GM19328 (cell line): ENCODE data around the gene ARFGEF3.

Source experiments
- ATAC-seq: cut with Tn5 transposase; IDR thresholded peaks from one replicate; pipeline ENCODE4 v1.9.1; 2021; ENCODE audit warnings: mild to moderate bottlenecking, moderate library complexity; ENCODE audit not compliant: unreplicated experiment

Gene ARFGEF3

DNA sequence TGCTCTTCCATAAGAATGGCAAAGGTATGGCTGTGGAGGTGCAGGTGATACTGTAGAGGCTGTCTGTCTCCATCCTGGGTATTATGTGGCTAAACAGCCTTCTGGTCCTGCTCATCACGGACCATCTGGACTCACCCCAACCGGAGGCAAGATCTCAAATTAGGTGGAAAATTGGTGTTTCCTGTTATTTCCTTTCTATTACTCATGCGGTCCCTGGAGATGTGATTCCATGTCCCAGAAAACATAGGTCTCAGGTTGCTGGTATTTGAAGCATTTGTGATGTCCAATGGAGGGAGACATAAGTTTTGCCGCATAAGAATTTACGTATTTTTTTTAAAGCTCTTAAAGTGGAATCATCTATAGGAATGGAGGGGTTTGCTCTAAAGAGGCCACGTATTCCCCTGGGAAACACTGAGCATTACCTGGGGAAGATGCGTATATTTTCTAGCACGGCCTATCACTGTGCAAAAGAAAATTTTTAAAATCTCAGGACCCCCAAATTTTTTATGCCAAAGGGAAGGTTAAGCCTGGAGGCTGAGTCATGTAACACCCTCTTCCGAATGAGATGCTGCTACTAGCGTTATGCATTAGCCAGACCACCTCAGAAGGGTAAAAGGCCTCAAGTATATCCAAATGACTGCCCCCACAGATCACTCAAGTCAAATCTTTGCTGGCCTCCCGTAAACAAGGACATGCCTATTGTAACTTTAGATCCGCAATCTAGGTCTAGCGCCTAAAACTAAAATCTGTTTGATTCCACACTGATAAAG lies 78.9 kb downstream of the ARFGEF3 start:
- no peak for ATAC-seq

DNA sequence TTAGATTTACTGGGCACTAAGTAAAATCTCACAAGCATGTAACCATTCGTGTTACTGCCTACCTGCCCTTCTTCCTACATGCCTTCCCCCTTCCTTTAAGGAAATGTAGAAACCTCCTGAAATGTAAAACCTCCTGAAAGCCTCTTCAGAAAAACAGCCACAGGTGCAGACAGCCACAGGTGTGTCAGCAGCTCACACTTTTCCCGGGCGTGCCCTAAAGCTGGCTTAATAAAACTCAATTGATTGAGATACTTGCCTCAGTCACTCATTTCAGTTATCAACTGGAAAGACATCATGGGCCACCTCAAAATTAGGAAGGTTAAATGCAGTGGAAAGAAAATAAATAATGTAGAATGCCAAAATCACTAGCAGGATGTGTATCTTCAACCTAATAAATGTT lies 79.6 kb downstream of the ARFGEF3 start:
- no peak for ATAC-seq

DNA sequence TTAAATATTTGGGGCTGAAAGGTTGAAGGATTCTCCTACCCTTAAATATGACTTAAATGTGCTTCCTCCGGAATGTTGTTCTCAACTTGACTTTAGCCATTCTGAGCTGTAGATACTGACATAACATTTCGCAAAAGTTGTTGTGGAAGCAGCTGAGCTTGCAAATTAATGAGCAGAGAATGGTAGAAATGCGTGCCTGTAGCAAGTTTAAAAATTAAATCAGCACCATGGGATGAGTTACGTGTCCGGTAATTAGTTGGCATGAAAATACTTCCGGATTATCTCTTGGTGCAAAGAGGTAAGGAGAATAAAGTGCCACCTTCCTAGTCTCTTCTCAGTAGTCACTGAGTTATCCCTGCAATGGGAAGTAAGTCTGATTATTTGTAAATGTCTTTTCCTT lies 80.2 kb downstream of the ARFGEF3 start:
- ATAC-seq, result no peak

DNA sequence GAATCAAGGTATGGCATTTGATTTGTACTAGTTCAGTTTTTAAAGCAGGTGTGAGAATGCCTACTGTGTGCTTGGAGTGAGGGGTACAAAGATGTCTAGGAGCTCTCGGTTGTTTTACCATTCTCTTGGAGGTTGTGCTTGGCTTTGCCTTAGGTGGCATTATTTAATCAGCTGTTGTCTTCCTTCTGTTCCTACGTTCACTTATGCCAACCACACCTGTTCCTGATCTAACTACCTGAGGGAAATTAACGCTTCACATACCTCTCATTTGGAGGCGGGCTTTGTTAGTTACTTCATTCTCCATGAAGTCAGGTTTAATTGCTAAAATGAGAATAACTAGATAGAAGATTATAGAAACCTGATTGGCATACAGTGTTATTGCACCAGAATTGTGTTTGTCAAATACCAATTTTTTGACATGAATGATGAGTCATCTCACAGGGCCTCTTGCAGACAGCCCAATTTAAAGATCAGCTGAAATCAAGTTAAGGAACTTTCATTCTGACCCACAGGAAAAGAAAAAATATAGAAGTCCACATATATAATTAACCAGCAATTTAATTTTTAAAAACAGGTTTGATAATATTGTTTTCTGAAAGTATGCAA lies 81.4 kb downstream of the ARFGEF3 start:
- no peak for ATAC-seq

DNA sequence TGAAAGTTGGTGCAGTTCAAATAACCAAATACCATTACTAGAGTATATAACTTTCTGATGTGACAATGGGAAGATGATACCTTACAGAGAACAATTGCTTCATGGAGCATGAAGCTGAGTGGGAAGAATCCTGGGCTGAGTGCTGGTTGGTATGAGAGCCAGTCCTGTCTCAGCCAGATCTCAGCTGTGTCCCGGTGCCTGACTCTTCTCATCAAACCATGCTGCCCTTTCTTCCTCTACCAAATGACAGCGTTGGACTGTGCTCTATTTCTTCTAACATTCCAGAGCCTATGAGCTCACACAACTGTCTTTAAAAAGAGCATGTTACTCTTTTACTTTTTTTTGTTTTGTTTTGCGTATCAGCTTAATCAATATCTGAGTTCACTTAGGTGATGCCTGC lies 84.0 kb downstream of the ARFGEF3 start:
- no peak for ATAC-seq

DNA sequence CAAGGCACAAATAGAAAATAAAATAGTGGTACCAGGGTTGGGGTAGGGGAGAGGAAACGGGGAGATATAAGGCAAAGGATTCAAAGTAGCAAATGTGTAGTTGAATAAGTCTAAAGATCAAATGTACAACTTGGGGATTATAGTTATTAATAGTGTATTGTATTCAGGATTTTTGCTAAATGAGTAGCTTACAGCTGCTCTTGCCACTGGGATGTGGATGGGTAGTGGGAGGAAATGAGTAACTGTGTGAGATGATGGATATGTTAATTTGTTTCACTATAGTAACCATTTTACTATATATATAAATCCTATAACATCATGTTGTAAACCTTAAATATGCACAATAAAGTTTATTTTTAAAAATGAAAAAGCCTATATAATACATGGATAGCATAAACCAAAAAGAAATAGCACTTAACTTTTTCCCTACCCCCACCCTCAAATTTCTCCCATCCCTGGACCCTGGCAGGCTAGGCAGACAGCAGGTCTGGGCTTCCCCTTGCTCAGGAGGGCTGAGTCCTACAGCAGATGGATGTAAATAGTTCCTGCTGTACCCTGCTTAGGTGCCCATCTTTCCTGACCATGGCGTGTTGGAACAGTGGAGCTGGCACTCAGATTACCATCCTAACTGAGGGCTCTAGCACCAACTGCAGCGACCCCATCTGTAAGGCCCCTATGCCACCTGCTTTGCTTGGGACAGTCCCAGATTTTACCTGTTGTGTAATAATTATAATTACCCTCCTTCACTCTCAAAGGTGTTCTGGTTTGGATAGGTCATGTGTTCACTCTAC lies 85.1 kb downstream of the ARFGEF3 start:
- no peak for ATAC-seq

DNA sequence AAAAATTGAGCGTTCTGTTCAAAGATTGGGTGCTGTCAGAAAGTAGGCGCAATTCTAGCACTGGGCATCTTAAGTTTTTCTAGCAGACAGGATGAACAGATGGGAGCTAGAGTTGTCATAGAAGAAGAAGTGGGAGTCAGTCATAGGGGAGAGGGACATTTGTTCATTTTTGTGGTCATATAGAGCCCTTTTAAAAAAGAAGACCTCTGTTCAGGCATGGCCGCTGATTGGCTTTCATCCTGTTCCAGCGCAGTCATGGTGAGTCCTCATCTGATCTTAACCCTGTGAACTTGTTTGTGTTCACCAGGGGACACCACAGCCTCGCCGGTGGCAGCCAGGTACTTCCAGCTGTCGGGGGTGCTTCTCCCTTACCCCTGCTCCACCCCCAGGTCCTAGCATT lies 86.3 kb downstream of the ARFGEF3 start:
- no peak for ATAC-seq

DNA sequence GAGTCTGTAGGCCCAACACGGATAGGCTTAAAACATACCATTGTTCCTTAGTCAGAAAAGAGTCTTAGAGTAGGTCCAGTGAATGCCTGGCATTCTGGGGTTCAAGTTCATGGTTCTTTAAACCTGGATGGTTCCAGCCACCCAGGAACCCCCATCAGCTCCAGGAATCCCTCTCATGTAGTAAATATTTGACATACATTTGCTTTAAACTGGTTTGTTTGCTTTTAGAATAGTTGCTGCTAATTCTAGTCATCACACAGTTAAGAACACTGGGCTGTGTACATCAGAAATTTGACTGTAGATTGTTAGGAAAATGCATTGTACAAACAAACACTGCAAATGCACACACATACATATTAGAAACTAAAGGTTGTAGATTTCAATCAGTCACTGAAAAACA lies 87.1 kb downstream of the ARFGEF3 start:
- no peak for ATAC-seq

DNA sequence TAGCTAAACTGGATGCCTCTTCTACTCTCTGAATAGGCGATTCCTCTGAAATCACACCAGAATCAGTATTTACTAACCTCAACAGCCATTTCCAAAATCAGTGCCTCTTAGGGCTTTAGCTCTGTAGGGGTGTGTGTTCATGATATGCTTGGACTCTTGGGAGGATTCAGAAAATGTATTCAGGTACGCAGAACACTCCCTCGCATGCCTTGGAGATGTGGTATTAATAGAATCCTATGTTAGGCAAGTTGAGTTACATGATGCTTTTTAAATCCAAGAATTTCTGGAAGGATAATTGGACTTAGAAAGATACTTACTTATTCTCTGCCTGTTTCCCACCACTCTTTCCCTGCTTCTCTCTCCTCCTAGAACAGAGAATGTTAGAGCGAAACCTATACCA lies 88.3 kb downstream of the ARFGEF3 start:
- no peak for ATAC-seq

DNA sequence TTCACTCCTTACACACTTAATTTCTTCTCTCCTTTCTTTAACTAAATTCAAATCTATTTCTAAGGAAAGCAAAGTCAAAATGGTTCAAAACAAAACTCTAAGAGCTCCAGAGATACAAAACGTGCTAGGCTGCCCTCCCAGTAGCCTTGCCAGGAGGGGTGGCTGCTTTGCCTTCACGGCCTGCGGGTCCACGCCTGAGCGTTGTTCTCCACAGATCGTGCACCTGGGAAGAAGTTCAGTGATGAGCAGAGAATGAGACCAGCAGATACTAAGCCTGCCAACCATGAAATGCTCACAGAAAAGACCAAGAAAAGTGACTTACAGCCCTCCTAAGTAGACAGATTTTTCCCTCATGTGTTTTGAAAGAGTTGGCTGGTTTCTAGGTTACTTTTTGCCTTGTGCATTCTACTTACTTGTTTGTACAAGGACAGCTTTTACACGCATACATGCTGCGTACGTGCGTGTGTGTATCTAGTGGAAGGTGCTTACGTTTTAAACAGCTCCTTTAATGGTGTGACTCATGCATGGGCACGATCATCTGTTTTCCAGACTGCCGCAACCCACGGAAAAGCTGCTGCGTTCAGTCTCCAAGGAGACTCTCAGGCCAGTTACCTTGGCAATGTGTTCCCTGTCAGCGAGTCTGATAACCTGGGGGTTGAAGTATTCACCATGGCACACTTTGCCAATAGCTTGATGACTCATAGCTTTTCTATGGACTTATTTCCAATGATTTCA lies 88.9 kb downstream of the ARFGEF3 start:
- ATAC-seq, result no peak

DNA sequence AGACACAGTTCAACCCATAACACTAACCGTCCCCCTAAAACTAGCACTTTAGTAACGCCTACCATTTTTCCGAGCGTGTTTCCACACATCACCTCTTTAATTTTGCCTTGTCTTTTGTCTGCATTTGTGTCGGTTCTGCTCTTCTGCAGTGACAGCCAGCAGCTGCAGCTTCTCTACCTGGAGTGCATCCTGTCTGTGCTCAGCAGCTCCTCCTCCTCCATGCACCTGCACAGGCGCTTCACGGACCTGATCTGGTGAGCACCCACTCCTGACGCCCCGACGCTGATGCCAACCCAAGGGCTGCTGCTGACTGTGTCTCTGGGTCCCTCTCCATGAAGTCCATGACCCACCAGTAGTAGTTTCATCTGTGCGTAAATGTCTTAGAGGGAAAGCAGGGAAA lies 92.0 kb downstream of the ARFGEF3 start:
- no peak for ATAC-seq

DNA sequence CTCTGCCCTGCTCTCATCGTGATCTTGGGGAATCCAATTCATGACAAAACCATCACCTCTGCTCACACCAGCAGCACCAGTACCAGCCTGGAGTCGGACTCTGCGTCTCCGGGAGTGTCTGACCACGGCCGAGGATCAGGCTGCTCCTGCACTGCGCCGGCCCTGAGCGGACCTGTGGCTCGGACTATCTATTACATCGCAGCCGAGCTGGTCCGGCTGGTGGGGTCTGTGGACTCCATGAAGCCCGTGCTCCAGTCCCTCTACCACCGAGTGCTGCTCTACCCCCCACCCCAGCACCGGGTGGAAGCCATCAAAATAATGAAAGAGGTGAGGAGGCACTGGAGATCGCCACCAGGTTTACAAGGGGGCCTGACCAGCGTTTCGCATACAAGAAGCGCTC lies 93.7 kb downstream of the ARFGEF3 start:
- no peak for ATAC-seq

DNA sequence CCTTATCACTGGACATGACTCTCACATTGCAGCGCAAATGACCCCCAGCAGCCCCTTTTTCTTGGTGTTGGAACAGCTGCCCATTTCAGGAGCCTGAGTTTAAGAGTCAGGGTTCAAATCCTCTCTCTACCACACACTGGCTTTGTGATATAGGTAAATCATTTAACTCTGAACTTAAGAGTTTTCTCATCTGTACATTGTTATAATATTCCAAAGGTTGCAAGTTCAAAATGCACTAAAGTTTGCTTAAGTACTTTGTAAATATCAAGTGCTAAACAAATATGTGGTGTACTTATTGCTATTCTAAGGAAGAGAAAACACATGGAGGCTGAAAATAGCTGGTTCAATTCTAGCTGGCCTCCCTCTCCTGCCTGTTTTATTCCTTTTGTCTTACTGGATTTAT lies 95.9 kb downstream of the ARFGEF3 start:
- ATAC-seq, result no peak

DNA sequence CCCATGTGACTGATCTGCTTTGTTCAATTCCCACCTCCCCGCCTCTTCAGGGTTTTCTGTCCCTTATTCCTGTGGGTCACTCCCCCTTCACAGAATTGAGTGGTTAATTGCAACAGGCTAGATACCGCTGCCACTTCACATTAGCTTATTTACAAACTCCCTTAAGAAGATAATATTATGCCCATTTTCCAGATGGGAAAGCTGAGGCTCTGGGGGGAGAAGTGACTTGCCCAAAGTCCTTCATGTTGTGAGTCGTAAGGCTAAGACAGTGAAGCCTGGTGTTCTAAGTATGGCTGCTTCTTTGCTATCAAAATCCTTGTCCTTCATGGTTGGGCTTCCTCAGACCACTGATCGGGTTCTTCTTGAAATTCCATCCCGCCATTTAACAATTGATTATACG lies 96.5 kb downstream of the ARFGEF3 start:
- ATAC-seq, result no peak

DNA sequence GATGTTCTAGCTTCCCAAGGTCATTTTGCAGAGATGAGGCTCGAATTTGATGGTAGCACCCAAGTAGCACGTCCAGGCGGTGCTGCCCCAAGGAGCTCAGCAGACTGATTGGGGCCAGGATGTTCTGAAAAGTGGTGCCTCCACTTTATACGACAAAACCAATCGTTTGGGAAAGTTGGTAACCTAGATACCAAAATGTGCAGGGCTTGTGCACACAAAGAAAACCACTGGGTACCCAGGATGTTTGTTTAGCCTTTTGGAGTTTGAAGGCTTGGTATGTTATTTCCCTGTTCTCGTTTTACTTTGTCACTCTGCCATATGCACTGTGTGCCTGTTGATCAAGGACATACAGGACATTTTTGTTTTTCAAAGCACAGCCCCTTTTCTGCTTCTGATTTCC lies 97.3 kb downstream of the ARFGEF3 start:
- ATAC-seq, result no peak

DNA sequence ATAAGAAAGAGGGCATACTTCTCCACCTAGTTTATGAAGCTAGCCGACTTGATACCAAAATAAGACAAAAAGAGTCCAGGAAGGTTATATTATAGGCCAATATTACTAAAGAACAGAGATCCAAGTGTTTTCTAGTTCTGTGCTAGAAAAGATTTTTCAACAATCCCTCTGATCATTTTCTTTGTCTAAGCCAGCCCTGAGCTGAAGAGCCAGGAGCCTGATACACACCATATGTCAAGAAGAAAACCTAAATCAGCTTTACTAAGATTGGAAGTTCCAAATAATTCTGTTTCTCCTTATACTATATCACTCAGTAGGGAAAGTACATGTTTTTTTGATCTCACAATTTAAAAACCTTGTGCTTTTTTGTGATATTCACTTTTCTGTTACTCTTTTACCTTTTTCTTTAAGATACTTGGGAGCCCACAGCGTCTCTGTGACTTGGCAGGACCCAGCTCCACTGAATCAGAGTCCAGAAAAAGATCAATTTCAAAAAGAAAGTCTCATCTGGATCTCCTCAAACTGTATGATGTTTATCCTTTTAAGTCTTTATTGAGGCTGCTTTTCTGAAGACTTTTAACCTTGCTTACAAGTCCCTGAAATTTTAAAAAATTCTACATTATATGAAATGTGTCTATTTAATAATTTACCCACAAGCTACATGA lies 99.5 kb downstream of the ARFGEF3 start:
- no peak for ATAC-seq

DNA sequence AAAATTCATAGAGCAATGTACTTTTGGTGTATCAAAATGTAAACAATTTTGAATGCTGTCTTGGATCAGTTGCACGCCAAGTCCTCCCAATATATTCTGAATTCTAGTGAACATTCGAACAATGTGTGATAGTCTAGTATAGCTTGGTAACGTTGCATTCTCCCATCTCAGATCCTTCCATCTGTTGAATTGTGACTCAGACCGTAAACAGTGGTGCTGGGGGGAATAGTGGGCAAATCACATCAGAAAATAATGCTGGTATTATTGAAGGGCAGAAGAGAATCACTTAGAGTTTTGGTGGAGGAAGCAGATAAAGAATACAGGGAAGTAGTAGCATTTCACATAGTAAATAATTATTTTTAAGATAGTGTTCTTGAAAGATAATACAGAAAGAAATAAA lies 102.2 kb downstream of the ARFGEF3 start:
- no peak for ATAC-seq

DNA sequence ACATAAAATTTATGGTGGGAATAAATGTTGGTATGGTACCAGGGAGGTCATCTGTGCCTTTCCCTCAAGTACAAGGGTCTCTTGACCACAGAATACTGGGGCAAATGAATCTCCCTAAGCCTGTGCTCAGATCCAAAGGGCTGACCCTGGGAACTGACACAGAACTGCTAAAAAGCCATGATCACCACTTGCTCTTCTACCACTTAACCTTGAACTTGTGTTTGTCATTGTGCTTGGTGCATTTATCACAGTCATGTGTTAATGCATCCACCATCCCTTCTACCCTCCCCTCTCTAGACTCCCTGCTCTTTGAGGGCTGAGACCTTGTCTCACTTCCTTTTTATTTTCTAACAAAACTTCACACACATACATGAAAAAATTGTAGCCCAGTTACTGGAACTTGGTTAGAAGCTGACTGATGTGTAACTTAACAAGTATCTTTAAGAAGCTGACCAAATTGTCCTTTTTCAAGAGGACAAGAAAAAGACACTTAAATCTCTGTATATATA lies 102.7 kb downstream of the ARFGEF3 start:
- ATAC-seq, result no peak

DNA sequence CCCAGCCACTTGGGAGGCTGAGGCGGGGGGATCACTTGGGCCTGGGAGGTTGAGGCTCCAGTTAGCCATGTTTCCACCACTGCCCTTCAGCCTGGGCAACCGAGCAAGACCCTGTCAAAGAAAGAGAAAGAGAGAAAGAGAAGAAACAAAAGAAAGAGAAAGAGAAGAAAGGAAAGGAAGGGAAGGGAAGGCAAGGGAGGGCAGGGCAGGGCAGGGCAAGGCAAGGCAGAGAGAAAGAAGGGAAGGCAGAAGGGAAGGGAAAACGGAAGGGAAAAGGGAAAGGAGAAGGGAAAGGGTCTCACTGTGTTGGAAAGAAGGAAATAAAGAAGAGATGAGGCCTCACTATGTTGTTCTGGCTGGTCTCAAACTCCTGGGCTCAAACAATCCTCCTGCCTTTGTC lies 104.4 kb downstream of the ARFGEF3 start:
- ATAC-seq, result no peak

DNA sequence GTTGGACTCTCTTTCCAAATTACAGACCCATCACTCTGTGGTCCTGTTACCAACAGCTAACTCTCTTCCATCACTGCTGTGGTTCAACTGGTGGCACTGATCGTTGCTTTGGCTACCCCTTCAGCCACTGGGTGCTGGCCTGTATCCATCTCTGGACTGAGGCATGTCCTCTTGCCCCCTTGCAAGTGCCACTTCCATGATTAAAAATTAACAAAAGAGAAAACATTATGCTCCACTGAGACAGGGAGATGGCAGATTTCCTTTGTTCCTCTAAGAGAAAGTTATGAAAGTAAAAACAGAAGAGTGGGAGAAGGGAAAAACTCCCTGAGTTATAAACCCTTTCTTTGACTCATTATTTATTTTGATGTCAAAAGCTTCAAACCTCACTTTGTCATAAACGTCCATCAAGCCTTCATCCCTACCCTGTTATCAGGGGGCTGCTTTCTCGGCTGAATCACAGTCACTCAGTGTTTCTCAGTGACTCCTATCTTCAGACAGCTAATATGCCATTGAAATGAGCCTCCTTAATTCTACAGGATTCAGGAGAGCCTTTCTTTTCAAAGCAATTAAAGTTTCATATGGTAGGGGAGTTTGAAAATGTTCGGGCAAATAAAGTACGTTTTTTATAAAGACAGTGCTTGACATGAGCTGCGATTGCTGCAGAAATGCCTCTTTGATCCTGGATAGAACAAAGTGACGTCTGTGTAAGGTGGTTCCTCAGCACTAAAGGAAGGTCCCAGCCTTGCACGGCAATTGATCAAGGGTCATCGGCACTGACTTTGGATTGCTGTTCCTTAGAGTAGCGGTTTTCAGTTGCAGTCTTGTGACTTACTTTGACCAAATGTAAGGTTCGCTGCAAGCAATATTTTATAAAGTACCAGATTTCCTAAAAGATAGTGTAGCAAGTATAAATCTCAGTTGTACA lies 106.5 kb downstream of the ARFGEF3 start:
- ATAC-seq, result no peak
